ENCODE measurements around the gene SPON1.
"Not testable (repeated sequence)": the region's sequence is repeated elsewhere in the genome, so short reads cannot be mapped to it uniquely, and the experiment has no call there.

The SPON1 gene

GRCh38 chr11:14154103-14154502 lies 191.6 kb downstream of the SPON1 start:
- H3K4me3 ChIP-seq (ENCODE audit: control insufficient read depth in 1 of 7, extremely low read depth in 1 of 7, insufficient read depth in 4 of 7, low read depth in 2 of 7, low read length in 6 of 7); H3K4me1 ChIP-seq (ENCODE audit: control extremely low read depth in 1 of 4, control insufficient read depth in 4 of 4, insufficient read depth in 4 of 4, low read length in 3 of 4); DNase-seq; H3K27ac ChIP-seq (ENCODE audit: insufficient read depth in 1 of 2, low read depth in 1 of 2, low read length in 2 of 2, poor library complexity in 1 of 2, severe bottlenecking in 2 of 2); H3K27me3 ChIP-seq (replicated peaks in 2 of 5; ENCODE audit: control insufficient read depth in 4 of 5, insufficient read depth in 5 of 5, low read length in 4 of 5); H3K36me3 ChIP-seq (ENCODE audit: control insufficient read depth in 4 of 4, insufficient read depth in 4 of 4, low read length in 3 of 4); POLR2A ChIA-PET; CTCF ChIA-PET: not testable (repeated sequence)
- 0% methylated on average over 1 of the region's 1 CpG for WGBS (ENCODE audit: insufficient coverage)
- peaks cover 9 to 38% (median 19%) of the 10 kb centered on the region in 5 experiments for H3K9me3 ChIP-seq (ENCODE audit: control extremely low read depth in 1 of 5, control insufficient read depth in 4 of 5, insufficient read depth in 2 of 5, low read depth in 1 of 5, low read length in 4 of 5)

DNA sequence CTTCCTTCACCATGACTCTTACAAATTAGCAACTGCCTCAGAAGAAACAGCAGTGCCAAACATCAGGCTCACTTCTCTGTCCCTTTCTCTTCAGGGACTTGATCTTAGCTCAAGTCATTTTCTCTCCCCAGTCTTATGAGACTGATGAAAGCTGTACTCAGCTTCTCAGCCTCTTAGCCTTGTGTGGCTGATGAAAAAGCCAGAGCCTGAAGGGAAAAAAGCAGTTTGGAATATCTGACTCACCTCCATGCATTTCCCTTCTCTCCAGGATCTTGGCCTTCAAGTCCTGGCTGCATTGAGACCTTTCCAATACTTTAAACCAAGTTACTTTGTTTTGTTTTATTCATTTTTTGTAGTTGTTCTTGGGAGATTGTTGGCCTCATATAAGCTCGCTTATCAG lies 195.9 kb downstream of the SPON1 start:
- WGBS (ENCODE audit: insufficient coverage) = 100% methylated on average over 1 of the region's 1 CpG
- peaks cover 0 to 3% (median 0%) of the 10 kb centered on the region in 5 experiments for H3K27me3 ChIP-seq (replicated peaks in 2 of 5; ENCODE audit: control insufficient read depth in 4 of 5, insufficient read depth in 5 of 5, low read length in 4 of 5)
- H3K4me1 ChIP-seq (ENCODE audit: control extremely low read depth in 1 of 4, control insufficient read depth in 4 of 4, insufficient read depth in 4 of 4, low read length in 3 of 4) = no peaks in the 10 kb centered on the region
- peaks cover 9 to 31% (median 16%) of the 10 kb centered on the region in 5 experiments for H3K9me3 ChIP-seq (ENCODE audit: control extremely low read depth in 1 of 5, control insufficient read depth in 4 of 5, insufficient read depth in 2 of 5, low read depth in 1 of 5, low read length in 4 of 5)
- no peaks in the 10 kb centered on the region for H3K36me3 ChIP-seq (ENCODE audit: control insufficient read depth in 4 of 4, insufficient read depth in 4 of 4, low read length in 3 of 4)
- H3K27ac ChIP-seq (ENCODE audit: insufficient read depth in 1 of 2, low read depth in 1 of 2, low read length in 2 of 2, poor library complexity in 1 of 2, severe bottlenecking in 2 of 2) = no peak overlapping the region
- POLR2A ChIA-PET = no interaction called here
- CTCF ChIA-PET = interaction anchor here (0.6 to 1.3 kb wide), 2 partner anchors 9 to 1980 kb away, joined by 3 to 6 read pairs; no protein-coding TSS in a partner anchor
- DNase-seq = no peak
- no peak overlapping the region for H3K4me3 ChIP-seq (ENCODE audit: control insufficient read depth in 1 of 7, extremely low read depth in 1 of 7, insufficient read depth in 4 of 7, low read depth in 2 of 7, low read length in 6 of 7)

GRCh38 chr11:14163576-14163975 lies 201.1 kb downstream of the SPON1 start:
- CTCF ChIA-PET = interaction anchor here (1.0 to 1.2 kb wide), 2 partner anchors 15 to 207 kb away, joined by 3 read pairs; no protein-coding TSS in a partner anchor
- H3K27me3 ChIP-seq (replicated peaks in 2 of 5; ENCODE audit: control insufficient read depth in 4 of 5, insufficient read depth in 5 of 5, low read length in 4 of 5) = peaks cover 0 to 2% (median 0%) of the 10 kb centered on the region in 5 experiments
- H3K36me3 ChIP-seq (ENCODE audit: control insufficient read depth in 4 of 4, insufficient read depth in 4 of 4, low read length in 3 of 4) = no peaks in the 10 kb centered on the region
- no peak overlapping the region for H3K4me3 ChIP-seq (ENCODE audit: control insufficient read depth in 1 of 7, extremely low read depth in 1 of 7, insufficient read depth in 4 of 7, low read depth in 2 of 7, low read length in 6 of 7)
- no peak for DNase-seq
- peaks cover 0 to 4% (median 0%) of the 10 kb centered on the region in 5 experiments for H3K9me3 ChIP-seq (ENCODE audit: control extremely low read depth in 1 of 5, control insufficient read depth in 4 of 5, insufficient read depth in 2 of 5, low read depth in 1 of 5, low read length in 4 of 5)
- no peaks in the 10 kb centered on the region for H3K4me1 ChIP-seq (ENCODE audit: control extremely low read depth in 1 of 4, control insufficient read depth in 4 of 4, insufficient read depth in 4 of 4, low read length in 3 of 4)
- POLR2A ChIA-PET = no interaction called here
- 80% methylated on average over 1 of the region's 2 CpGs for WGBS (ENCODE audit: insufficient coverage)
- H3K27ac ChIP-seq (ENCODE audit: insufficient read depth in 1 of 2, low read depth in 1 of 2, low read length in 2 of 2, poor library complexity in 1 of 2, severe bottlenecking in 2 of 2) = no peak overlapping the region

- H3K4me3 ChIP-seq (ENCODE audit: control insufficient read depth in 1 of 7, extremely low read depth in 1 of 7, insufficient read depth in 4 of 7, low read depth in 2 of 7, low read length in 6 of 7); CTCF ChIA-PET; H3K27me3 ChIP-seq (replicated peaks in 2 of 5; ENCODE audit: control insufficient read depth in 4 of 5, insufficient read depth in 5 of 5, low read length in 4 of 5); H3K27ac ChIP-seq (ENCODE audit: insufficient read depth in 1 of 2, low read depth in 1 of 2, low read length in 2 of 2, poor library complexity in 1 of 2, severe bottlenecking in 2 of 2); DNase-seq; H3K4me1 ChIP-seq (ENCODE audit: control extremely low read depth in 1 of 4, control insufficient read depth in 4 of 4, insufficient read depth in 4 of 4, low read length in 3 of 4); H3K36me3 ChIP-seq (ENCODE audit: control insufficient read depth in 4 of 4, insufficient read depth in 4 of 4, low read length in 3 of 4); H3K9me3 ChIP-seq (ENCODE audit: control extremely low read depth in 1 of 5, control insufficient read depth in 4 of 5, insufficient read depth in 2 of 5, low read depth in 1 of 5, low read length in 4 of 5): not testable (repeated sequence)
- POLR2A ChIA-PET = interaction anchor here (0.7 kb wide), 1 partner anchor 329 kb away, joined by 3 read pairs; no protein-coding TSS in a partner anchor
- WGBS (ENCODE audit: insufficient coverage) = 92% methylated on average over 7 of the region's 7 CpGs
Measured at GRCh38 chr11:14173679-14174078, 211.2 kb downstream of the SPON1 start.

GRCh38 chr11:14179116-14179820 lies 216.7 kb downstream of the SPON1 start:
- no peak overlapping the region for H3K27ac ChIP-seq (ENCODE audit: insufficient read depth in 1 of 2, low read depth in 1 of 2, low read length in 2 of 2, poor library complexity in 1 of 2, severe bottlenecking in 2 of 2)
- ChIA-PET POLR2A (no interaction called here), CTCF (interaction anchor here (0.7 kb wide), 1 partner anchor 30 kb away, joined by 3 read pairs; no protein-coding TSS in a partner anchor)
- H3K9me3 ChIP-seq (ENCODE audit: control extremely low read depth in 1 of 5, control insufficient read depth in 4 of 5, insufficient read depth in 2 of 5, low read depth in 1 of 5, low read length in 4 of 5) = no peaks in the 10 kb centered on the region
- H3K4me3 ChIP-seq (ENCODE audit: control insufficient read depth in 1 of 7, extremely low read depth in 1 of 7, insufficient read depth in 4 of 7, low read depth in 2 of 7, low read length in 6 of 7) = no peak overlapping the region
- WGBS (ENCODE audit: insufficient coverage) = 100% methylated on average over 1 of the region's 4 CpGs
- H3K27me3 ChIP-seq (replicated peaks in 2 of 5; ENCODE audit: control insufficient read depth in 4 of 5, insufficient read depth in 5 of 5, low read length in 4 of 5) = peaks cover 0 to 15% (median 2%) of the 10 kb centered on the region in 5 experiments
- H3K4me1 ChIP-seq (ENCODE audit: control extremely low read depth in 1 of 4, control insufficient read depth in 4 of 4, insufficient read depth in 4 of 4, low read length in 3 of 4) = no peaks in the 10 kb centered on the region
- DNase-seq = no peak
- H3K36me3 ChIP-seq (ENCODE audit: control insufficient read depth in 4 of 4, insufficient read depth in 4 of 4, low read length in 3 of 4) = no peaks in the 10 kb centered on the region

DNA sequence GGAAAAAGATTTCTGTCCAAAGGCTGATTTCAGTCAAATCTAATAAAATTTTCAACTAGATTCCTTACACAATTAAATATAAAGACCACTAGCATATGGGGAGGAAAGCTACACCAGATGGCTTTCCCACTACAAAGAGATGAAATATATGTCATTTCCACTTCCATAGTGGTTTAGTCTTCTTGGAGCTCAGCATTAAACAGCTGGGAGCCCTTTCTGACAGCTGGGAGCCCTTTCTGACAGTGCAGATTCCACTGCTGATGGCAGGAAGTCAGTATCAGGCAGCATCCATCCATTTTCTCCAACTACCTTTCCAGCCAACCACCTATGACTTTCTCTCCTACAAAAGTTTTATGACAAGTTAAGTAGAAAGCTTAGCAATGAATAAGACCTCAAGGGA lies 218.6 kb downstream of the SPON1 start:
- no peak overlapping the region for H3K4me3 ChIP-seq (ENCODE audit: control insufficient read depth in 1 of 7, extremely low read depth in 1 of 7, insufficient read depth in 4 of 7, low read depth in 2 of 7, low read length in 6 of 7)
- CTCF ChIA-PET = interaction anchor here (0.6 to 1.7 kb wide), 3 partner anchors 12 to 425 kb away, joined by 3 read pairs; no protein-coding TSS in a partner anchor
- no peak overlapping the region for H3K27ac ChIP-seq (ENCODE audit: insufficient read depth in 1 of 2, low read depth in 1 of 2, low read length in 2 of 2, poor library complexity in 1 of 2, severe bottlenecking in 2 of 2)
- POLR2A ChIA-PET = no interaction called here
- DNase-seq = no peak
- H3K36me3 ChIP-seq (ENCODE audit: control insufficient read depth in 4 of 4, insufficient read depth in 4 of 4, low read length in 3 of 4) = no peaks in the 10 kb centered on the region
- H3K9me3 ChIP-seq (ENCODE audit: control extremely low read depth in 1 of 5, control insufficient read depth in 4 of 5, insufficient read depth in 2 of 5, low read depth in 1 of 5, low read length in 4 of 5) = no peaks in the 10 kb centered on the region
- H3K27me3 ChIP-seq (replicated peaks in 2 of 5; ENCODE audit: control insufficient read depth in 4 of 5, insufficient read depth in 5 of 5, low read length in 4 of 5) = peaks cover 0 to 15% (median 2%) of the 10 kb centered on the region in 5 experiments
- no peaks in the 10 kb centered on the region for H3K4me1 ChIP-seq (ENCODE audit: control extremely low read depth in 1 of 4, control insufficient read depth in 4 of 4, insufficient read depth in 4 of 4, low read length in 3 of 4)

DNA sequence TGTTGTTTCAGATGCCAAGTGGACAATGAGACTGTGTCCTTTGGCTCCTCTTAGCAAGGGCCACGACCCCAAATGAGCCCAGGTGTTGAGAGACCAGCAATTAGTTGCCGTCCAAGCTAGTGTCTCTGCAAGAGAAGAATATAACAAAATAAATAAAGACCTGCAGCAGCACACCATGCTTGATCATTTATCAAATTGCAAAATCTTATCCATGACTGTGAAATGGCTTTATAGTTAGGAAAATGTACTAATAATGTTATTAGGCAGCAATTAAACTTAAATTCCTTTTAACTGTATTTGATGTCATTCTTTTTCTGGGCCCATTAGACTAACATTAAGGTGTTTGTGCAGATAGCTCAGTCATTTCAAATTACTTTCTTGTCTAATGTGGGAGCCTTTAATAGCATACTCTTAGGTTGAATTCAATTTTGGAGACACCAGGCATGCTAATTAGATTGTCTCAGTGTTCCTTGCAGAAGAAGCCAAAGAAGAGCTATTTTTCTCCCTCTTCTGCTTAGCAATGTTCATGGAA lies 220.4 kb downstream of the SPON1 start:
- no peak overlapping the region for H3K27ac ChIP-seq (ENCODE audit: insufficient read depth in 1 of 2, low read depth in 1 of 2, low read length in 2 of 2, poor library complexity in 1 of 2, severe bottlenecking in 2 of 2)
- DNase-seq = no peak
- ChIA-PET POLR2A (no interaction called here), CTCF (no interaction called here)
- no peaks in the 10 kb centered on the region for H3K36me3 ChIP-seq (ENCODE audit: control insufficient read depth in 4 of 4, insufficient read depth in 4 of 4, low read length in 3 of 4)
- H3K27me3 ChIP-seq (replicated peaks in 2 of 5; ENCODE audit: control insufficient read depth in 4 of 5, insufficient read depth in 5 of 5, low read length in 4 of 5) = peaks cover 0 to 15% (median 2%) of the 10 kb centered on the region in 5 experiments
- WGBS (ENCODE audit: insufficient coverage) = 29% methylated on average over 2 of the region's 2 CpGs
- H3K9me3 ChIP-seq (ENCODE audit: control extremely low read depth in 1 of 5, control insufficient read depth in 4 of 5, insufficient read depth in 2 of 5, low read depth in 1 of 5, low read length in 4 of 5) = no peaks in the 10 kb centered on the region
- no peak overlapping the region for H3K4me3 ChIP-seq (ENCODE audit: control insufficient read depth in 1 of 7, extremely low read depth in 1 of 7, insufficient read depth in 4 of 7, low read depth in 2 of 7, low read length in 6 of 7)
- no peaks in the 10 kb centered on the region for H3K4me1 ChIP-seq (ENCODE audit: control extremely low read depth in 1 of 4, control insufficient read depth in 4 of 4, insufficient read depth in 4 of 4, low read length in 3 of 4)
